ENCODE data around the gene GPC6.

The GPC6 gene

DNA sequence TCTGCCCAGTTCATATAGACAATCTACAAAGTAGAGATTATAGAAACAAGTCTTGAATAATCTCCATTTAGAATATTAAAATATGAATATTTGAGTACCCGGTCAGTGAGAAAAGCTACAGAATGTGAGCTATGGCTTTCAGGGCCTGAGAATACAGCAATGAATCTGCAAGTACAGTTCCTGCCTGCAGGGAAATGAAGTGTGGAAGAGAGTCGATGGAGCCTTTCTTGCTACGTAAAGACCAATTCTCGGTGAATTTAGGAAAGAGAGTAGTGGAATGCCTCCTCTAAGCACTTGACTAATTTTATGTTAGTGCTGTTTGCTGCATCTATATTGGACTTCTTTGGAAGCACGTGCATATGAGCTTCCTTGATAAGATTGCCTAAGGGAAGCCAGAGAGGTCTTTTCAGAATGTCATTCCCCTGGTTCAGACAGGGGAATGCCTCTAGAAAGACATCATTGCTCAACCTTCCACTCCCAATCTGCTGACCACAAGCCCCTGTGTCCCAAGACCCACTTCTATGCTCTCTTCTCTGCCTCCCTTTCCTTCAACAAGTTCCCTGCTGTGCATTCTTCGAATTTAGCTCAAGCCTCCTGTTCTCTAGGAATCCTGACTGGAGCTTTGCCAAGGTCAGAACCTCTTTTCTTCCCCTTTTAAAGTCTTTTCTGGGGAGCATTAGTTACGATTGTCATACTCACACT is 41.9 kb downstream of the GPC6 start:
- DNase-seq (ENCODE audit: low spot score): no peak

DNA sequence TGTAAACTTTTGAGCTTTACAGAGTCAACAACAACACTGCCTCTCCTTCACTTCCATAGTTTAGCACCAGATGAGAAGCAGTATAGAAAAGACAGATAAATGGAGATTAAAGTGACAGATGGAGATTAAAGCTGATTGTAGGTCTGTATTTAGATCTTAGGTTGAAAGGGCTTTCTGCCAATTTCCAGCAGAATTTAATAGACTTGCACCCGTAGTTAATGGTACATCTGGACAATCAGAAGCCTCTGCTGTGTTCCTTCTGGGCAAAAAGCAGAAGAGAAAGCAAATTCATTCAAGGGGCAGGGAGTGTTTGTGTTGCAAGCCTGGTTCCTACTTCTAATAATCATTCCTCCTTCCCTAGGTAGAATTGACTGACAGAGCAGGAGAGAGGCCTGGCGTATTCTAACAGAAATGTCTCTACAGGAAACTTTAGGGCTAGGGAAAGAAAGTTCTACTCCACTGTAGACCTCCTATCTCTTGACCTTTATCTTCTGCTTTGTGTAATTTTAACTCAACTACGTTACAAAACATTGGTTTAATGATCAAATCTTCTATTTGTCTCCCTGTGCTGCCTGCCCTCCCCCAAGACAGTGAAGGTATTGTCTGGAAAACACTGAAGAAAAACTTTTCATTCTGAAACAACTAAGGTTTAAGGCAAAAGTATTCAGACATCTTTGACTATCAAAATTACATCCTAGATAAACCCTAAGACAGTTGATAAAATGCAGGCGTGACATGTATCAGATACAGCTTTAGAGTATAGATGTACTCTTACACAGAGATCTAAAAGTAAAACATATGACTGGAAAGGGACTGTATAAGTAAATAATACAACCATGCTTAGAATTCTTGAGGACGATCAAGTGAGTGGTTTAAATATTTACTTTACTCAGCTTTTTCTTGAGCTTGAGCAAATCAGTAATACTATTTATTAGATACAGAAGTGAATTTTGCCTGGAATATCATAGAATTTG is 44.4 kb downstream of the GPC6 start:
- DNase-seq (ENCODE audit: low spot score): peak; percentile 94

DNA sequence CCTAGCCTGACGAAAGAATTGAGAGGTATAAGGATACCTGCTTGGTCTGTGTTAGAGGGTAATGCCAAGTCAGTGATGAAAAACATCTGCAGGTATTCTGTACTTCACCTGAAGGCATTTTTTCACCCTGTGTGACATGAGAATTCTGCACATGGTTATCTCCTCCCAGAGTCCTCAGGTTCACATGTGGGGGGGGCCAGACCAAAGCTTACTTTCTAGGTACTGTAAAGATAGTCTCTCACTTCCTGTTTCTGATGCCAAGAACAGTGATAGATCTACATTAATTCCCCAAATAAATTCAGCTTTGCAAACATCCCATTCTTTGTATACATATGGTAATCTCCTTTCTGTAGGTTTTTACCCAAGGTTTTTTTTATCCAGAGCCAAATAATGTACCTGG is 53.4 kb downstream of the GPC6 start:
- DNase-seq (ENCODE audit: low spot score): no peak

- no peak for DNase-seq (ENCODE audit: low spot score)
Measured at GRCh38 chr13:93280688-93281087, 54.1 kb downstream of the GPC6 start.

DNA sequence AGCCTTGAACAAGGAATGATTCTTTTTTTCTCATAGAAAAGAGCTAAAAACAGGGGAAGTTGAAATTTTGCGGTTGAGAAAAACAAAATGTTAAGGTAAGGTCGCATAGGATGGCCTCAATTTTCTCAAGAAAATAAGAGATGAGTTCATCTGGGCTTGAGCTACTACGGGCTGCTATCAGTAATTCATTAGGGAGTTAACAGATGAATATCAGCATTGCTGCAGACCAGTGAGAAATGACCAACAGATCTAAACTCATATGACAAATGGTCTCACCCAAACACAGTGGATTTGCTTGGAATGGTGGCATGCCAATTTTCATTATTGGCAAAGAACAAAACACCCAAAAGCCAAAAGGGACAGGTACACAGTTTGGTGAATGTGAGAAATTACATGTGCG is 56.6 kb downstream of the GPC6 start:
- no peak for DNase-seq (ENCODE audit: low spot score)

DNA sequence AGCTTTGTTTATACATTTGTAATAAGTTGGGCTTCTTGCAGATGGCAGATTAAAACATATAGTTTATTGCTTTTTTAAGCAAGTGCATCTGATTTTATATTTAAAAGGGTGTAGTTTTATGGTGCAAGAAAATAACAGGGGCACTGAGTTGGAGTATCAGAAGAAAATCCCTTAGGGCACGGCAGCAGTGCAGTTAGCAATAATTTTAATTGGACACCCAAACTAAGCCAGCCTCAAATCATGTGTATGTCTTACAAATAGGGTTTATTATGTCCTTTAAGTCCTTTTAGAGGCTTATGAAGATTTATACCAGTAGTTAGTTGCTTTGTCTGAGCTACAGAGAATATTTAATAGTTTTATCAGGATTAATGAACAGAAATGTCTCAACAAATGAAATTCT is 57.5 kb downstream of the GPC6 start:
- no peak for DNase-seq (ENCODE audit: low spot score)

- DNase-seq (ENCODE audit: low spot score): no peak
Measured at GRCh38 chr13:93286047-93286446, 59.4 kb downstream of the GPC6 start.

DNA sequence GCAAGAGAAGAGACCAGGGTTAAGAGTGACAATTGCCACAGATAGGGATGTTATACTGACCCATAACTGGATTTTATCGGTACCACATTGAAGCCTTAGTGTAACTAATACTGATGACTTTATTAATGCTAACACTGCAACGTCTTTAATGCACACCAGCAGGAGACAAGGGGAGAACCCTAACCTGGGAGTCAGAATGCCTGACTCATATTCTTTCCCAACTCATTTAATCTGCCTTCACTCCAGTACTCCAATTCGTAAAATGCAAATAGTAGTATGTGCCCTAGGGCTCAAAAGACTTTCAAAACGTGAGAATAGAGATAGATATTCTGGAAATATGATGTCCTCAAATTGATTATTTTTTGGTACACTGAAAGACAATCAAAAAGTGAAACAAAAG is 62.4 kb downstream of the GPC6 start:
- DNase-seq (ENCODE audit: low spot score): no peak

DNA sequence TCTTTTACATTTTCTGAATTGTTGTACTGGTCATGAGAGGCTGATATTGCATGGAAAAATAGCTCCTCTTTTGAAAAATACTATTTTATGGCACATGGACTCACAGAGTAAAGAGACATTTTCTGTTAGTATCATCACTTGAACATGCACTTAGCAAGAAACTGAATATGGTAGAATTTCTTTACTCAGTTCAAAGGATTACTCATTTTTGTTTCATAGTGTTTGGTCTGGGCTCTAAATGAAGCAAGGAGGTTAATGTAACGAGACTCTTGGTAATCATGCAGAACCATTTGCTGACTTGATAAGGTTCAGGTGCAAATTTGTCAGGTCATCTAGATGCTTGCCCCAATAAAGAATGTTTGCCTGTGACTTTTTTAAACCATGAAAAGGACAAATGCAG is 63.2 kb downstream of the GPC6 start:
- DNase-seq (ENCODE audit: low spot score): no peak

DNA sequence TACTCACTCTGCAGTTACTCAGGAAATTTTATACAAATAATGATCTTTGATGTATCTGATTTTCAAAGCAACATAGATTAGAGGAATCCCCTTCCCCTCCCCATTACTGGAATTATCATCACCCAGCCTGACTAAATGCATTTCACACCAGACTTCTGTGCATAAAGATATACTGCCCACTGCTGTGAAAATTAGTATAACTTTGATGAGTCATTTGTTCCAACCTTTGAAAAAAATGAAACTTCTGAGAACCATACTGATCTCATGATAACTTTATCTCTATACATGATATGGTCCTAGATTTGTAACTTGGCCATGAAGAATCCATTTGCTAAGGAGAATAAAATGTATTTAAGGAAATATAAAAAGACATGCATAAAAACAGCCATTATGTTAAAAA is 63.9 kb downstream of the GPC6 start:
- DNase-seq (ENCODE audit: low spot score): no peak

- no peak for DNase-seq (ENCODE audit: low spot score)
Measured at GRCh38 chr13:93292366-93292765, 65.8 kb downstream of the GPC6 start.

GRCh38 chr13:93293710-93294109 is 67.1 kb downstream of the GPC6 start:
- DNase-seq (ENCODE audit: low spot score): no peak

GRCh38 chr13:93296584-93296983 is 70.0 kb downstream of the GPC6 start:
- DNase-seq (ENCODE audit: low spot score): no peak

GRCh38 chr13:93298713-93299112 is 72.1 kb downstream of the GPC6 start:
- DNase-seq (ENCODE audit: low spot score): no peak

DNA sequence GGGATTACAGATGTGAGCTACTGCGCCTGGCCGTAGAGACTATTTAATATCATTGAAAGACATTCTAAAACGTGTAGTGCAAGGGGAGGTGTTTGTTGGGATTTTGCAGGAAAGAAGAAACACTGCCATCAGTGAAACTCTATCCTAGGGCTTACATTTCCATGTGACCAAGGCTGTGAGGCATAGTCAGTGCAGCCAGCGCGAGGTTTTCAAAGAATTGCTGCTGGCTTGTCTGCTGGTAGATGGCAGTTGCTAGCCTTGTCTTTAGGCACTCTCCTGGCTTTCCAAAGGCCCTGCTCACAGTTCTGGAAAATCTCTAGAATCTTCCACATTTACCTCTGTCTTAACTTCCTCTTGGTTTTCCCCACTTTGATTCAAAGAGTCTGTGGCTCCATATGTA is 77.5 kb downstream of the GPC6 start:
- no peak for DNase-seq (ENCODE audit: low spot score)

DNA sequence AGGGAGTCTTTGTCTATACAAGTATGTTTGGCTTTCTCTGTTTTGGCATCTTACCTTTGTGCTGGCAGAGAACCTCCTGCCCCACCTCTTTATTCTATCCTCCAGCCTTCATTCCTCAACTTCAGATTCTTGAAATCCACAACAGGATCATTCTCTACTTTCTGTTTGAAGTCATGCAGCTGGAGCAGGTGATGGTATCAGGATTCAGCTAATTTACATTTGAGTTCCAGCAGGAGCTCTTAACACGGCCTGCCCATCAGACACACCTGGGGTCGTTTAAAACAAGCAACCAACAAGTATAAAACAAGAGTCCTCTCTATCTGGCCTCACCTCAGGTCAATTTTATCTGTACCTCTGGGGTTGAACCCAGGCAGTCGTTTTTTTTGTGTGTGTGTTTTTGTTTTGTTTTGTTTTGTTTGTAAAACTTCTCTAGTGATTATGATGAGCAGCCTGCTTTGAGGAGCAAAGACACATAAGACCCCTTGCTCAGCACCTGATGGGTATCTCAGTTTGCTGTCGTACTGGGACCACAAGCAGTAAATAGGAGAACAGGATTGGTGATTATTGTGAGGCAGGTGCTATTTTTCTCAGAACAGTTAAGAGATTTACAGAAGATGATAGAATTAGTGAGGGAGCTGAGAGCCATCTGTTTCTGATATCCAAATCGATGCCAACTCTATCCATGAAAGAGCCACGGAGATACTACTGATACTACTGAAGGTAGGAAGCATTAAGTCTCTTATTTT is 78.4 kb downstream of the GPC6 start:
- DNase-seq (ENCODE audit: low spot score): peak; percentile 76

- DNase-seq (ENCODE audit: low spot score): no peak
Measured at GRCh38 chr13:93305886-93306285, 79.3 kb downstream of the GPC6 start.

GRCh38 chr13:93307136-93307535 is 80.5 kb downstream of the GPC6 start:
- DNase-seq (ENCODE audit: low spot score): no peak

DNA sequence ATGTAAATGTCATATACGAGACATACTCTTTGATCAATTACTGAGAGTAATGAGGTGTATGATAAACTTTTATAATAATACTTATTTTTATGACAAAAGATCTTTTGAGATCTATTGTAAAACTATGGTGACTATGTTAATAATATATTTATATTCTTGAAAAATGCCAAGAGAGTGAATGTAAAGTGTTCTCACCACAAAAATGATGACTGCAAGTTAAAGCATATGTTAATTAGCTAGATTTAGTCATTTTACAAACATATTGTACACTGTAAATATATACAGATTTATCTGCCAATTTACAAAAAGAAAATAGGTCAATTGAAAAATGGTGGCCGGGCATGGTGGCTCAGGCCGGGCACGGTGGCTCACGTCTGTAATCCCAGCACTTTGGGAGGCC is 81.0 kb downstream of the GPC6 start:
- no peak for DNase-seq (ENCODE audit: low spot score)

DNA sequence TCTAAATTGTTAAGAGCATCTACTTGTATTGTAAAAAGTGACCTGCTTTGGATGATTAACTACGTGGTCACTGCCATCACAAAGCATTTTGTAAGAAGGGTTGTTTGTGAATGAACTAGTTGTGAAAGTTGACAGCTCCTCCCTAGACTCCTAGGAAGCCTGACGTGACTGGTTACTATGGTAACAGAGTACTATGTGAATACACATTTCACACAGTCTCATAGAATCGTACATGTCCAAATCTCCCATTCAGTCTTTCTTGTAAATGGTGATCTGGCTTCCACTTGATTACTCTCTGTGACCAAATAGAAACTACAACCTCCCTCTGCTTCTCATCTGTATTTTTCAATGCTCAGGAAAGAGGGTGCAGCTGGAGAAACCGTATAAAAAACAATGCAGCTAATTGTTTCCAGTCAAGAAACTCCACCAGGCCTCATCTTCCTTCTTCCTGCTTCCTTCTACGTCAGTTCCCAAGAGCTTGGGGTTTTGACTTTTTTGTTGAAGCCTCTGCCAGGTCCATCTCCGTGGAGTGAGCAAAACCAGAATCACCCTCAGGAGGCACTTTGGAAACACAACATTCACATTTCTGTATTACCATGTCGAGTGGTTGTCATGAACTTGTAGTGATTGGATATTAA is 83.4 kb downstream of the GPC6 start:
- DNase-seq (ENCODE audit: low spot score): no peak

GRCh38 chr13:93316841-93317240 is 90.2 kb downstream of the GPC6 start:
- no peak for DNase-seq (ENCODE audit: low spot score)

Data from SK-N-DZ (cell line).